ENCODE measurements around the gene FGF22. TPM values are rescaled to one million over a fixed set of nuclear protein-coding genes. Genes with fewer than 3 reads are reported as not detected.

FGF22 gene
- total and polyA plus RNA-seq, 2 of the 13 experiments (the other 11 are each of a cell fraction or from before 2014, with no cell fraction given), result 0.24 TPM; not detected in 1

DNA sequence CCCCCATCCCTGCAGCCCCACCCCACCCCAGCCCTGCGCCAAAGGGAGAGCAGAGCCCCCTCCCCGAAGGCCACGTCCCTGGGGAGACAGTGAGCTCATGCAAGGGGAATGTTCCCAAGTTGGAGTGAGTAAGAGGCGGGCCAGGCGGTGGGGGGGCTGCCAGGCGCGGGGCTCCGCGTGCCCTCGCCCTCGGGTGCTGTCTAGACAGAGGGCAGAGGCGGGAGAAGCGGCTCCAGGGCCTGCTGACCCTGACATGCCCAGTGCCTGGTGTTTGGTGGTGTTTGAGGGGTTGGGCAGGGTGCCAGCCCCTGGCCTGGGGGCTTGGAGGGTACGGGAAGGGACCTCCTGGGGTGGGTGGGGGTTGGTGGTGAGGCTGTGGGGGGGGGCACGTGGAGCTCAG, 37.5 kb downstream of the FGF22 start:
- Histone ChIP-seq H3K4me1 (ENCODE audit: insufficient read depth, low read length) (peaks cover 68% of the 10 kb centered on the region), H3K79me2 (ENCODE audit: insufficient read depth, low read length) (no peaks in the 10 kb centered on the region), H3K36me3 (replicated peaks in 1 of 2; ENCODE audit: control insufficient read depth in 1 of 2, insufficient read depth in 2 of 2, low read length in 2 of 2) (no peaks in the 10 kb centered on the region), H3K27ac (ENCODE audit: extremely low read length, insufficient read depth, low read length) (no peak overlapping the region), H3K9ac (ENCODE audit: insufficient read depth, low read depth, low read length) (no peak overlapping the region), H4K20me1 (ENCODE audit: insufficient read depth, low read length) (no peaks in the 10 kb centered on the region), H2AFZ (ENCODE audit: low read length) (no peak overlapping the region), H3K4me2 (ENCODE audit: low read depth, low read length) (peak overlapping the region; percentile 88), H3K4me3 (replicated peaks in 1 of 3; ENCODE audit: insufficient read depth in 1 of 3, low read depth in 2 of 3, low read length in 3 of 3) (peak overlapping the region; percentile 42 to 76 (median 69); a peak in 4 of 6 replicates), H3K27me3 (ENCODE audit: control insufficient read depth in 1 of 2, insufficient read depth in 2 of 2, low read length in 2 of 2) (peaks cover 0 to 7% of the 10 kb centered on the region in 2 experiments; a peak in 1 of 5 replicates), H3K9me3 (ENCODE audit: low read length) (no peaks in the 10 kb centered on the region)
- in situ Hi-C loops (cut with HindIII; ENCODE audit: extremely low pct_ligation_motif_present, low pct_unique_long_range_greater_than_20kb), result no loop called here
- BruUV-seq (replicated peaks), result no TSS peak
- ChIA-PET POLR2A (interaction anchor here (0.9 to 5.3 kb wide), 7 partner anchors 8 to 76 kb away, joined by 3 to 27 read pairs (median 5); partner anchors contain the start of genes PALM and RNF126), CTCF (ENCODE audit: low intra/inter-chr PET ratio, low total read pairs) (no interaction called here)
- 0 out of 3 replicates have a peak, but pooled peaks have one; percentile 1 for ATAC-seq
- FAIRE-seq, result no peak
- DNase-seq (ENCODE audit: low spot score), result peak; percentile 38
- WGBS (ENCODE audit: low lambda C conversion rate), result 17% methylated on average over 2 of the region's 15 CpGs
- intact Hi-C loops (cut with micrococcal nuclease; ENCODE audit: unreplicated experiment), result no loop called here
- TF ChIP-seq ZNF724P (CRISPR knock-in tag; IDR thresholded peaks at IDR 0.05; ENCODE audit: borderline replicate concordance) (0 out of 2 replicates have a peak, but pooled peaks have one; percentile 27), HNRNPLL (IDR thresholded peaks at IDR 0.05; ENCODE audit: low read depth, low read length, poor library complexity, severe bottlenecking) (peak; percentile 19), TEAD3 (CRISPR knock-in tag; optimal IDR thresholded peaks at IDR 0.05; ENCODE audit: borderline replicate concordance) (peak; percentile 58), ZSCAN22 (CRISPR knock-in tag; IDR thresholded peaks at IDR 0.05) (peak; percentile 96), ZNF737 (CRISPR knock-in tag; IDR thresholded peaks at IDR 0.05; ENCODE audit: borderline replicate concordance) (no peak), SKI (IDR thresholded peaks at IDR 0.05; ENCODE audit: partially characterized antibody) (peak; percentile 56), GABPB1 (CRISPR knock-in tag; IDR thresholded peaks at IDR 0.05) (no peak; the same call in 1 of the 2 replicates), IRF2 (CRISPR knock-in tag; IDR thresholded peaks at IDR 0.05) (no peak), HNRNPL (IDR thresholded peaks at IDR 0.05; ENCODE audit: low read depth, low read length) (peak; percentile 83), FOSL2 (CRISPR knock-in tag; IDR thresholded peaks at IDR 0.05) (peak; percentile 55), RARA (CRISPR knock-in tag; IDR thresholded peaks at IDR 0.05) (peak; percentile 49), MYC (CRISPR knock-in tag; IDR thresholded peaks at IDR 0.05; ENCODE audit: borderline replicate concordance) (0 out of 2 replicates have a peak, but pooled peaks have one; percentile 2), KDM2A (CRISPR knock-in tag; IDR thresholded peaks at IDR 0.05; ENCODE audit: borderline replicate concordance, low read depth) (peak; percentile 14; the same call in 1 of the 2 replicates), SIN3A (IDR thresholded peaks at IDR 0.05; ENCODE audit: borderline replicate concordance, low read depth, low read length) (peak; percentile 24; the same call in 1 of the 2 replicates), ZNF326 (CRISPR knock-in tag; IDR thresholded peaks at IDR 0.05; ENCODE audit: borderline replicate concordance) (peak; percentile 87)
- TF ChIP-seq, protein P1, sequence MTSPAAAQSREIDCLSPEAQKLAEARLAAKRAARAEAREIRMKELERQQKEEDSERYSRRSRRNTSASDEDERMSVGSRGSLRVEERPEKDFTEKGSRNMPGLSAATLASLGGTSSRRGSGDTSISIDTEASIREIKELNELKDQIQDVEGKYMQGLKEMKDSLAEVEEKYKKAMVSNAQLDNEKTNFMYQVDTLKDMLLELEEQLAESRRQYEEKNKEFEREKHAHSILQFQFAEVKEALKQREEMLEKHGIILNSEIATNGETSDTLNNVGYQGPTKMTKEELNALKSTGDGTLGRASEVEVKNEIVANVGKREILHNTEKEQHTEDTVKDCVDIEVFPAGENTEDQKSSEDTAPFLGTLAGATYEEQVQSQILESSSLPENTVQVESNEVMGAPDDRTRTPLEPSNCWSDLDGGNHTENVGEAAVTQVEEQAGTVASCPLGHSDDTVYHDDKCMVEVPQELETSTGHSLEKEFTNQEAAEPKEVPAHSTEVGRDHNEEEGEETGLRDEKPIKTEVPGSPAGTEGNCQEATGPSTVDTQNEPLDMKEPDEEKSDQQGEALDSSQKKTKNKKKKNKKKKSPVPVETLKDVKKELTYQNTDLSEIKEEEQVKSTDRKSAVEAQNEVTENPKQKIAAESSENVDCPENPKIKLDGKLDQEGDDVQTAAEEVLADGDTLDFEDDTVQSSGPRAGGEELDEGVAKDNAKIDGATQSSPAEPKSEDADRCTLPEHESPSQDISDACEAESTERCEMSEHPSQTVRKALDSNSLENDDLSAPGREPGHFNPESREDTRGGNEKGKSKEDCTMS (CRISPR knock-in tag; conservative IDR thresholded peaks at IDR 0.05), result no peak
- TF ChIP-seq, protein P2, sequence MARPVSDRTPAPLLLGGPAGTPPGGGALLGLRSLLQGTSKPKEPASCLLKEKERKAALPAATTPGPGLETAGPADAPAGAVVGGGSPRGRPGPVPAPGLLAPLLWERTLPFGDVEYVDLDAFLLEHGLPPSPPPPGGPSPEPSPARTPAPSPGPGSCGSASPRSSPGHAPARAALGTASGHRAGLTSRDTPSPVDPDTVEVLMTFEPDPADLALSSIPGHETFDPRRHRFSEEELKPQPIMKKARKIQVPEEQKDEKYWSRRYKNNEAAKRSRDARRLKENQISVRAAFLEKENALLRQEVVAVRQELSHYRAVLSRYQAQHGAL (CRISPR knock-in tag; IDR thresholded peaks at IDR 0.05; ENCODE audit: not compliant biosample characterization), result no peak
- TF ChIP-seq, protein P3, sequence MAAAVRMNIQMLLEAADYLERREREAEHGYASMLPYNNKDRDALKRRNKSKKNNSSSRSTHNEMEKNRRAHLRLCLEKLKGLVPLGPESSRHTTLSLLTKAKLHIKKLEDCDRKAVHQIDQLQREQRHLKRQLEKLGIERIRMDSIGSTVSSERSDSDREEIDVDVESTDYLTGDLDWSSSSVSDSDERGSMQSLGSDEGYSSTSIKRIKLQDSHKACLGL (CRISPR knock-in tag; IDR thresholded peaks at IDR 0.05), result no peak
- TF ChIP-seq, protein P4, sequence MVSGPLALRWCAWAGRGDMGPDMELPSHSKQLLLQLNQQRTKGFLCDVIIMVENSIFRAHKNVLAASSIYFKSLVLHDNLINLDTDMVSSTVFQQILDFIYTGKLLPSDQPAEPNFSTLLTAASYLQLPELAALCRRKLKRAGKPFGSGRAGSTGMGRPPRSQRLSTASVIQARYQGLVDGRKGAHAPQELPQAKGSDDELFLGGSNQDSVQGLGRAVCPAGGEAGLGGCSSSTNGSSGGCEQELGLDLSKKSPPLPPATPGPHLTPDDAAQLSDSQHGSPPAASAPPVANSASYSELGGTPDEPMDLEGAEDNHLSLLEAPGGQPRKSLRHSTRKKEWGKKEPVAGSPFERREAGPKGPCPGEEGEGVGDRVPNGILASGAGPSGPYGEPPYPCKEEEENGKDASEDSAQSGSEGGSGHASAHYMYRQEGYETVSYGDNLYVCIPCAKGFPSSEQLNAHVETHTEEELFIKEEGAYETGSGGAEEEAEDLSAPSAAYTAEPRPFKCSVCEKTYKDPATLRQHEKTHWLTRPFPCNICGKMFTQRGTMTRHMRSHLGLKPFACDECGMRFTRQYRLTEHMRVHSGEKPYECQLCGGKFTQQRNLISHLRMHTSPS (CRISPR knock-in tag; IDR thresholded peaks at IDR 0.05; ENCODE audit: low read depth), result peak; percentile 62
- TF ChIP-seq, protein P5, sequence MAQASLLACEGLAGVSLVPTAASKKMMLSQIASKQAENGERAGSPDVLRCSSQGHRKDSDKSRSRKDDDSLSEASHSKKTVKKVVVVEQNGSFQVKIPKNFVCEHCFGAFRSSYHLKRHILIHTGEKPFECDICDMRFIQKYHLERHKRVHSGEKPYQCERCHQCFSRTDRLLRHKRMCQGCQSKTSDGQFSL (CRISPR knock-in tag; IDR thresholded peaks at IDR 0.05), result peak; percentile 82
